AG04450 (cell line): ENCODE measurements around the gene MOB3A. TPM values are rescaled to one million over a fixed set of nuclear protein-coding genes. Genes with fewer than 3 reads are reported as not detected.

Experiments
- CTCF ChIA-PET: fragments of 300-600, 350-600 bp; formaldehyde crosslinking; extraction: SDS; loops from one replicate; lab custom pipeline; 2022; ENCODE audit warnings: antibody characterized with exemption, inconsistent platforms; lab: Charles Lee
- POLR2A ChIA-PET: fragments of 350-600 bp; formaldehyde crosslinking; extraction: SDS; loops from one replicate; lab custom pipeline; 2021; ENCODE audit warnings: antibody characterized with exemption, inconsistent platforms; lab: Yijun Ruan, JAX
- DNase-seq: peaks from one replicate; pipeline ENCODE4 v3.0.0-alpha.2; 2011; ENCODE audit warnings: low read depth, low spot score
- H3K27ac ChIP-seq: one replicate; pipeline ENCODE4 v1.5.1; 2012; ENCODE audit warnings: low read depth, low read length, control low read depth
- H3K27me3 ChIP-seq: one replicate; pipeline ENCODE4 v1.6.0; 2012; ENCODE audit warnings: low read length; ENCODE audit not compliant: control insufficient read depth, insufficient read depth
- H3K4me3 ChIP-seq: 2 replicates; pipeline ENCODE4 v1.5.1; 2011; ENCODE audit warnings: mild to moderate bottlenecking, low read depth, low read length, control low read depth
- H3K9me3 ChIP-seq: 2 replicates; pipeline ENCODE4 v1.5.1; 2012; ENCODE audit warnings: low read length; ENCODE audit not compliant: control insufficient read depth, insufficient read depth
- polyA plus RNA-seq: library from polyadenylated mRNA; depleted of rRNA; stranded (reverse); fragments of >200 nt; gene quantifications from 2 replicates; pipeline ENCODE4 v1.2.3, GENCODE V29; 2011
- TF ChIP-seq, protein P1 (sequence below): IDR thresholded peaks from 2 replicates; pipeline ENCODE4 v1.5.1; 2011; ENCODE audit warnings: low read depth, low read length, control low read depth, inconsistent platforms

Gene MOB3A
- polyA plus RNA-seq, 1 experiment: 20.5 TPM

DNA sequence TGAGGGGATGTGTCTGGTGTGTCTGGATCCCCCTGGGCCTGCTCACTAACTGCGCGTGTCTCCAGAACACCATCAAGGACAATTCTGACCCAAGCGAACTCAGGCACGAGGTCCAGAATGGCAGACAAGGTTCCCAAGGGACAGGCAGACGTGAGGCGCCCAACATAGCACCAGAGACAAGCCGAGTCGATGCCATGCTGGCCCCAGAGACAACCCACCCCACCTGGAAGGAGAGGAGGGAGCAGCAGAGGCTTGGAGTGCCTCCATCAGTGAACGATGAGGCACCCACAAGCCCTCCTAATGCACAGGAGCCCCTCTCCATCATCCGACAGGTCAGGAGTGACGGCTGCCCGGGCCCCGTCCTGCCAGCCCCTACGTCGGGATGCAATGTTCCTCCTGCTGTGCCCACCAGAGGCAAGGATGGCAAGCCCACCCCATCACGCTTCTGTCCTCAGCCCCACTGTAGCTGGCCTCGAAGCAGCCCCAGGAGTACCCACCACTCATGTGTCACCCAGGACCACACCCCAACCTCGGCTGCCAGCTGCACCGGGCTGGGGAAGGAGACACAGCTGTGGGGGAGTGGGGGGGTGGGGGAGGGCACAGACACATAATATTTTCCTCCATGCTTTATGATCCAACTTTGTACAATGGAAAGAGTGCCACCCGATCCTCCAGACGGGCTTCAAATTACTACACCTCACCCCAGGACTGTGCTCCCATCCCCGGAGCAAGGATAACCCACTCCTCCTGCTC, 43.4 kb upstream of the MOB3A start:
- DNase-seq: no peak
- no peaks in the 10 kb centered on the region; the same call in 1 of the 2 replicates for H3K9me3 ChIP-seq
- H3K4me3 ChIP-seq: no peak overlapping the region
- H3K27ac ChIP-seq: no peak overlapping the region
- ChIA-PET CTCF (no interaction called here), POLR2A (no interaction called here)
- TF ChIP-seq, protein P1, sequence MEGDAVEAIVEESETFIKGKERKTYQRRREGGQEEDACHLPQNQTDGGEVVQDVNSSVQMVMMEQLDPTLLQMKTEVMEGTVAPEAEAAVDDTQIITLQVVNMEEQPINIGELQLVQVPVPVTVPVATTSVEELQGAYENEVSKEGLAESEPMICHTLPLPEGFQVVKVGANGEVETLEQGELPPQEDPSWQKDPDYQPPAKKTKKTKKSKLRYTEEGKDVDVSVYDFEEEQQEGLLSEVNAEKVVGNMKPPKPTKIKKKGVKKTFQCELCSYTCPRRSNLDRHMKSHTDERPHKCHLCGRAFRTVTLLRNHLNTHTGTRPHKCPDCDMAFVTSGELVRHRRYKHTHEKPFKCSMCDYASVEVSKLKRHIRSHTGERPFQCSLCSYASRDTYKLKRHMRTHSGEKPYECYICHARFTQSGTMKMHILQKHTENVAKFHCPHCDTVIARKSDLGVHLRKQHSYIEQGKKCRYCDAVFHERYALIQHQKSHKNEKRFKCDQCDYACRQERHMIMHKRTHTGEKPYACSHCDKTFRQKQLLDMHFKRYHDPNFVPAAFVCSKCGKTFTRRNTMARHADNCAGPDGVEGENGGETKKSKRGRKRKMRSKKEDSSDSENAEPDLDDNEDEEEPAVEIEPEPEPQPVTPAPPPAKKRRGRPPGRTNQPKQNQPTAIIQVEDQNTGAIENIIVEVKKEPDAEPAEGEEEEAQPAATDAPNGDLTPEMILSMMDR: no peak
- H3K27me3 ChIP-seq: no peaks in the 10 kb centered on the region

DNA sequence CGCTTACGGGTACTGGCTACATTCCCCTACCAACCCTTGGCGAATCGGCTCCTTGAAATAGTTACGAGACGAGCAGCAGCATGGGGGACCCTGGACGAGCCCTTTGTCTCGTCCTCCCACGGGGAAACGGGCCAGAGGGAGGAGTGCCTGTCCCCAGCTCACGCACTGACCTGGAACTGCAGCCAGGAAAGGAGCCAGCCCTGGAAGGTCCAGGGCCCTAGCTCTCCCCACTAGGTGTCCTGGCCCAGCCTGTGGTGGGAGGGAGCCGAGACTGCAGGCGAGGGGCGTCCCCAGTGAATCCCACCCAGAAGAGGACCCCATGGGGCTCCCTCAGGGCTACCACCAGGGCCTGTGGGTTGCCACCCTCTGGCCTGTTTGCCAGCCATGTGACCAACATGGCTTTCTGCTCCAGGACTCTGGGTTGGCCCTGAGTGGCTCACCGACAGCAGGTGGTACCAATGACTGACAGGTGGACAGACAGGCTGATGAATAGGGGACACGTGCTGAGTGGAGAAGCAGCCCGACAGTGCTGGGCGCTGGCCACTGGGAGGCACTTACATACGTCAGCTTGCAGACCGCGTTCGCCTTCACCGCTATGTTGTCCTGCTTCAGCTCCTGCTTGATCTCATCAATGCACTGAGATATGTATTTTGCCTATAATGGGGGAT, 42.1 kb upstream of the MOB3A start:
- DNase-seq: no peak
- TF ChIP-seq, protein P1: no peak
- H3K9me3 ChIP-seq: no peaks in the 10 kb centered on the region; the same call in 1 of the 2 replicates
- ChIA-PET POLR2A (interaction anchor here (0.7 kb wide), 1 partner anchor 190 kb away, joined by 5 read pairs; the partner anchor contains the start of gene LSM7), CTCF (no interaction called here)
- no peaks in the 10 kb centered on the region for H3K27me3 ChIP-seq
- no peak overlapping the region for H3K27ac ChIP-seq
- no peak overlapping the region for H3K4me3 ChIP-seq

DNA sequence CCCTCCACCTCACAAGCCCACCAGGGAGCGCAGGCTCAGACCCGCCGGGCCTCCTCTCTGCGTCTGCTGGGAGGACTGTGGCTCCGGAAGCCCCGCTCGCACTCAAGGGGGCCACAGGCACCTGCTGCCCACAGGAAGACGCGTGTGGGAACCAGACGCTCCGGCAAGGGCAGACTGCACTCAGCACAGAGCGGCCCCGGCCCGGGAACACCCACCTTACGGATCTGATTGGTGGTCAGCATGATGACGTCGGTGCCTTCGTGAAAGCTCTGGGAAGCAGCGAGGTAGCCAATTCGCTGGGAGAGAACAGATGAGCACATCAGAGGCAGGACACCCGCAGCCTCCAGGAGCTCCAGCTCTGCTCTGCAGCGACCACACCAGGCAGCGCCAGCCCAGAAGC, 40.7 kb upstream of the MOB3A start:
- TF ChIP-seq, protein P1: no peak
- DNase-seq: no peak
- H3K4me3 ChIP-seq: no peak overlapping the region
- H3K9me3 ChIP-seq: peaks cover 3% of the 10 kb centered on the region; the same call in 1 of the 2 replicates
- no peaks in the 10 kb centered on the region for H3K27me3 ChIP-seq
- ChIA-PET CTCF (no interaction called here), POLR2A (no interaction called here)
- H3K27ac ChIP-seq: no peak overlapping the region

DNA sequence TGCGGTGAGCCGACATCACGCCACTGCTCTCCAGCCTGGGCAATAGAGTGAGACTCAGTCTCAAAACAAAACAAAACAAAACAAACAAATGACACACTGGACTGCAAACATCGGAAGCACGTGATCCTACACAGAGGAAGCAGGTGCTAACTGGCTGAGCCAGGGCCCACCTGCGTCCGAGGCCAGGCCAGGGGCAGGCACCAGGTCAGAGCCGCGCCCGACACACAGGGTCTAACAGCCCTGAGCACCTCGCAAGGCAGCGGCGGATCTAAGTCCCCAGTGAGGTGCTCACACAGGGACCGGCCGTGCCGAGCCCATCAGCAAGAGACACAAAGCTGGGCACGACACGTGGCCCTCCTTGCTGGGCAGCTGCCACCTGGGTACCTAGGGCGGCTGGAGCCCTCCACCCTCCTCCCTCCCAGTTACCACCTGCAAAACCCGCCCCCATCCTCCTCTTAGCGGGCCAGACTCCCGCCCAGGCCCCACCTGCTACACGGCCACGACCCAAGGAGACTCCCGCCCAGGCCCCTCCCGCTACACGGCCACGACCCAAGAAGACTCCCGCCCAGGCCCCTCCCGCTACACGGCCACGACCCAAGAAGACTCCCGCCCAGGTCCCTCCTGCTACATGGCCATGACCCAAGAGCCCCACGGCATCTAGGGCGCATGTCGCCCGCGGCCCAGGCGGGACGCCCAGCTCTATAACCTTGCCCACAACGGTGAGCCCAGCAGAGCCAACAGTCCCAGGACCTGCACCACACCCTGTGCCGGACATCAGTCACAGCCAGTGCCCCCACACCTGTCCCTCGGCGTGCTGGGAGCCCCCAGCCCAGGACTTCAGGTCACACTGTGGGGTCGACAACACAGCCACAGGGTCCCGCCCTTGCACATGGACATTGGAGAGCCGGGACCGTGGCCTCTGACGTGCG, 39.6 kb upstream of the MOB3A start:
- H3K9me3 ChIP-seq: peaks cover 3% of the 10 kb centered on the region; the same call in 1 of the 2 replicates
- CTCF ChIA-PET: no interaction called here
- TF ChIP-seq, protein P1: no peak
- DNase-seq: no peak
- no peak overlapping the region for H3K4me3 ChIP-seq
- POLR2A ChIA-PET: no interaction called here
- H3K27me3 ChIP-seq: no peaks in the 10 kb centered on the region
- no peak overlapping the region for H3K27ac ChIP-seq
